SK-N-SH (cell line): ENCODE results near the gene LRRC49.

Experiments used
- CTCF ChIP-seq: fragments of 200-600 bp; sonication (generic); IDR thresholded peaks from 2 replicates; pipeline ENCODE4 v1.6.1; 2017; ENCODE audit warnings: antibody characterized with exemption, mild to moderate bottlenecking, moderate library complexity
- FOXM1 ChIP-seq: IDR thresholded peaks from 2 replicates; pipeline ENCODE4 v1.4.0; 2012; ENCODE audit warnings: low read depth, mild to moderate bottlenecking
- GABPA ChIP-seq: IDR thresholded peaks from 2 replicates; pipeline ENCODE4 v1.4.0; 2012; ENCODE audit warnings: low read depth, mild to moderate bottlenecking
- NFIC ChIP-seq: IDR thresholded peaks from 2 replicates; pipeline ENCODE4 v1.4.0; 2012; ENCODE audit warnings: borderline replicate concordance
- PBX3 ChIP-seq: IDR thresholded peaks from 2 replicates; pipeline ENCODE4; 2012
- POLR2AphosphoS5 ChIP-seq: IDR thresholded peaks from 2 replicates; pipeline ENCODE4 v1.6.1; 2012; ENCODE audit warnings: low read depth, low read length
- RAD21 ChIP-seq: IDR thresholded peaks from 2 replicates; pipeline ENCODE4 v1.6.1; 2012; ENCODE audit warnings: mild to moderate bottlenecking, low read length
- RCOR1 ChIP-seq: fragments of 150-350 bp; IDR thresholded peaks from 2 replicates; pipeline ENCODE4 v1.6.1; 2017; ENCODE audit warnings: antibody characterized with exemption, low read length
- REST ChIP-seq: IDR thresholded peaks from 2 replicates; pipeline ENCODE4 v1.6.1; 2012; ENCODE audit warnings: mild to moderate bottlenecking, low read depth, low read length, moderate library complexity
- RFX5 ChIP-seq: IDR thresholded peaks from 2 replicates; pipeline ENCODE4 v1.6.1; 2012; ENCODE audit warnings: mild to moderate bottlenecking, improper control_type of control experiment, low read length
- RXRA ChIP-seq: IDR thresholded peaks from 2 replicates; pipeline ENCODE4 v1.4.0; 2012; ENCODE audit warnings: low read depth, mild to moderate bottlenecking, borderline replicate concordance
- USF1 ChIP-seq: IDR thresholded peaks from 2 replicates; pipeline ENCODE4 v1.4.0; 2012; ENCODE audit warnings: low read depth, borderline replicate concordance

- TF ChIP-seq REST (no peak), POLR2AphosphoS5 (no peak), CTCF (no peak), RCOR1 (no peak), RFX5 (no peak), RXRA (no peak), PBX3 (no peak), NFIC (no peak), FOXM1 (no peak), USF1 (no peak), RAD21 (no peak), GABPA (no peak)
Measured at GRCh38 chr15:71078506-71079207, 186.0 kb downstream of the LRRC49 start.
